Keratinocyte (primary cell): Measurements from ENCODE around the gene ZNF354B. TPM values are rescaled to one million over a fixed set of nuclear protein-coding genes. Genes with fewer than 3 reads are reported as not detected.
A peak's percentile ranks its signal among the peaks of the same experiment; 100 is the strongest.

Source experiments
- DNase-seq: peaks from one replicate; pipeline ENCODE4 v3.0.0-alpha.2; 2011; ENCODE audit warnings: low read depth, missing footprints, low spot score
- FAIRE-seq: peaks from 2 replicates; lab custom pipeline; 2011; peaks lifted over from hg19 to GRCh38; lab: Jason Lieb, UNC
- H2AFZ ChIP-seq: 2 replicates; pipeline ENCODE4 v1.6.0; 2012; ENCODE audit warnings: low read length, control low read depth, inconsistent platforms; ENCODE audit not compliant: control insufficient read depth
- H3K27ac ChIP-seq: 2 replicates; pipeline ENCODE4 v1.5.1; 2011; ENCODE audit warnings: low read length; ENCODE audit not compliant: control insufficient read depth, insufficient read depth
- H3K27me3 ChIP-seq: 3 replicates; pipeline ENCODE4 v1.6.0; 2011; ENCODE audit warnings: low read length; ENCODE audit not compliant: control insufficient read depth, insufficient read depth; ENCODE audit errors: extremely low read depth
- H3K36me3 ChIP-seq, 2 experiments: 2 replicates in 1 of 2; 3 replicates in 1 of 2; pipeline ENCODE4 v1.5.1; 2011; ENCODE audit warnings: low read length in 2 of 2, mild to moderate bottlenecking in 1 of 2; ENCODE audit not compliant: control insufficient read depth in 2 of 2, insufficient read depth in 2 of 2; ENCODE audit errors: extremely low read depth in 1 of 2
- H3K4me1 ChIP-seq: 3 replicates; pipeline ENCODE4 v1.5.1; 2011; ENCODE audit warnings: low read length; ENCODE audit not compliant: control insufficient read depth, insufficient read depth; ENCODE audit errors: extremely low read depth
- H3K4me2 ChIP-seq: 3 replicates; pipeline ENCODE4 v1.6.0; 2011; ENCODE audit warnings: low read depth, low read length; ENCODE audit not compliant: control insufficient read depth, insufficient read depth; ENCODE audit errors: extremely low read depth
- H3K4me3 ChIP-seq, 3 experiments: fragments of 200-600 bp in 1 of 3; sonication (generic) in 1 of 3; 2 replicates in 2 of 3; 3 replicates in 1 of 3; pipeline ENCODE4 v1.5.1; 2011 to 2016; ENCODE audit warnings: low read length in 3 of 3, mild to moderate bottlenecking in 3 of 3, control low read depth in 2 of 3, inconsistent platforms in 1 of 3, low read depth in 1 of 3, mixed read lengths in 1 of 3, mixed run types in 1 of 3, moderate library complexity in 1 of 3; ENCODE audit not compliant: control insufficient read depth in 2 of 3, insufficient read depth in 2 of 3; ENCODE audit errors: extremely low read depth in 1 of 3
- H3K79me2 ChIP-seq: 2 replicates; pipeline ENCODE4 v1.6.0; 2012; ENCODE audit warnings: low read length; ENCODE audit not compliant: control insufficient read depth, insufficient read depth
- H3K9ac ChIP-seq: 3 replicates; pipeline ENCODE4 v1.6.0; 2011; ENCODE audit warnings: low read length; ENCODE audit not compliant: control insufficient read depth, insufficient read depth; ENCODE audit errors: extremely low read depth
- H3K9me1 ChIP-seq: 3 replicates; pipeline ENCODE4 v1.6.0; 2011; ENCODE audit warnings: low read length; ENCODE audit not compliant: control insufficient read depth, insufficient read depth; ENCODE audit errors: extremely low read depth
- H3K9me3 ChIP-seq: 2 replicates; pipeline ENCODE4 v1.5.1; 2012; ENCODE audit warnings: low read depth, low read length; ENCODE audit not compliant: control insufficient read depth
- H4K20me1 ChIP-seq: 3 replicates; pipeline ENCODE4 v1.6.0; 2011; ENCODE audit warnings: low read length; ENCODE audit not compliant: control insufficient read depth, insufficient read depth; ENCODE audit errors: extremely low read depth
- EZH2 ChIP-seq: IDR thresholded peaks from one replicate; pipeline ENCODE4 v1.6.1; 2012; ENCODE audit warnings: inconsistent platforms, mild to moderate bottlenecking, low read length, moderate library complexity
- dilution Hi-C: fragments of 300-500 bp; cut with MboI; formaldehyde crosslinking; loops from one replicate; pipeline ENCODE4 v1.7.0; 2020; ENCODE audit warnings: low sequenced_read_pairs; ENCODE audit not compliant: extremely low pct_ligation_motif_present
- polyA plus RNA-seq, 5 experiments: library from polyadenylated mRNA; depleted of rRNA in 3 of 5; stranded (reverse) in 3 of 5; stranded (forward) in 1 of 5; unstranded in 1 of 5; fragments of >200 nt; gene quantifications; 1 replicate in 1 of 5; 2 replicates in 3 of 5; 3 replicates in 1 of 5; pipeline versions ENCODE4 v1.2.1 to v1.2.3, GENCODE V29; 2011 to 2012; ENCODE audit warnings: missing spikeins in 2 of 5, low read depth in 1 of 5, low replicate concordance in 1 of 5
- TF ChIP-seq, protein P1 (sequence below), 3 experiments: IDR thresholded peaks in 1 of 3; conservative IDR thresholded peaks in 1 of 3; optimal IDR thresholded peaks in 1 of 3; 2 replicates in 2 of 3; 3 replicates in 1 of 3; pipeline versions ENCODE3 to v1.5.1; 2011; ENCODE audit warnings: low read length in 3 of 3, mild to moderate bottlenecking in 3 of 3, moderate library complexity in 2 of 3, control low read depth in 1 of 3, inconsistent platforms in 1 of 3; ENCODE audit not compliant: insufficient read depth in 2 of 3; ENCODE audit errors: extremely low read depth in 1 of 3

ZNF354B gene
- polyA plus RNA-seq, 1 donor (not counting 4 experiments of a cell fraction or from before 2014, with no cell fraction given): 10.2 TPM

DNA sequence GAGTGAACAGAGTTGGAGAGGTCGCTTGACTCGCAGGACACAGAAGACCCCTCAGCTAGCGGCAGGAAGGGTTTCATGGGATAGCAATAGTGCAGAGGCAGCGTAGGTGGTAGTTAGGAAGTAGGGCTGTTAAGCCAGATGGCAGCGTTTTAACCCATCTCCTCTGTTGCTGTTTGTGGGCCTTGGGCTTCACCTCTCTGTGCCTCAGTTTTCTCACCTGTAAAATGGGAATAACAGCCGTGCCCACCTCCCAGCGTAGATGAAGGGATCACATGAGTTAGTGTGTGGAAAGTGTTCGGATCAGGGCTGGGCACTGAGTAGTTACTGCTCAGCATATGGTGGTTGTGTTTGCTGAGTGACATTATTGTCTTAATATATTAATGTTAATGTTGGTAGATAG lies 1.9 kb downstream of the ZNF354B start:
- dilution Hi-C loops: no loop called here
- Histone ChIP-seq H3K9ac (no peak overlapping the region), H3K4me3 (peak overlapping the region in 2 of 3 experiments; percentile 3 to 32), H2AFZ (no peak overlapping the region), H3K36me3 (peaks cover 4 to 11% of the 10 kb centered on the region in 2 experiments), H3K4me2 (peak overlapping the region; percentile 70), H4K20me1 (no peaks in the 10 kb centered on the region), H3K27me3 (no peaks in the 10 kb centered on the region), H3K4me1 (peaks cover 6% of the 10 kb centered on the region), H3K9me1 (no peaks in the 10 kb centered on the region), H3K27ac (no peak overlapping the region), H3K9me3 (peaks cover 2% of the 10 kb centered on the region), H3K79me2 (peaks cover 23% of the 10 kb centered on the region)
- DNase-seq (no peak), FAIRE-seq (no peak)
- TF ChIP-seq, protein P1, sequence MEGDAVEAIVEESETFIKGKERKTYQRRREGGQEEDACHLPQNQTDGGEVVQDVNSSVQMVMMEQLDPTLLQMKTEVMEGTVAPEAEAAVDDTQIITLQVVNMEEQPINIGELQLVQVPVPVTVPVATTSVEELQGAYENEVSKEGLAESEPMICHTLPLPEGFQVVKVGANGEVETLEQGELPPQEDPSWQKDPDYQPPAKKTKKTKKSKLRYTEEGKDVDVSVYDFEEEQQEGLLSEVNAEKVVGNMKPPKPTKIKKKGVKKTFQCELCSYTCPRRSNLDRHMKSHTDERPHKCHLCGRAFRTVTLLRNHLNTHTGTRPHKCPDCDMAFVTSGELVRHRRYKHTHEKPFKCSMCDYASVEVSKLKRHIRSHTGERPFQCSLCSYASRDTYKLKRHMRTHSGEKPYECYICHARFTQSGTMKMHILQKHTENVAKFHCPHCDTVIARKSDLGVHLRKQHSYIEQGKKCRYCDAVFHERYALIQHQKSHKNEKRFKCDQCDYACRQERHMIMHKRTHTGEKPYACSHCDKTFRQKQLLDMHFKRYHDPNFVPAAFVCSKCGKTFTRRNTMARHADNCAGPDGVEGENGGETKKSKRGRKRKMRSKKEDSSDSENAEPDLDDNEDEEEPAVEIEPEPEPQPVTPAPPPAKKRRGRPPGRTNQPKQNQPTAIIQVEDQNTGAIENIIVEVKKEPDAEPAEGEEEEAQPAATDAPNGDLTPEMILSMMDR (optimal IDR thresholded peaks at IDR 0.05 in 1 of 3, IDR thresholded peaks at IDR 0.05 in 1 of 3, conservative IDR thresholded peaks at IDR 0.05 in 1 of 3; ENCODE audit: extremely low read depth in 1 of 3, insufficient read depth in 2 of 3, low read length in 3 of 3): no peak
- no peak for TF ChIP-seq EZH2

DNA sequence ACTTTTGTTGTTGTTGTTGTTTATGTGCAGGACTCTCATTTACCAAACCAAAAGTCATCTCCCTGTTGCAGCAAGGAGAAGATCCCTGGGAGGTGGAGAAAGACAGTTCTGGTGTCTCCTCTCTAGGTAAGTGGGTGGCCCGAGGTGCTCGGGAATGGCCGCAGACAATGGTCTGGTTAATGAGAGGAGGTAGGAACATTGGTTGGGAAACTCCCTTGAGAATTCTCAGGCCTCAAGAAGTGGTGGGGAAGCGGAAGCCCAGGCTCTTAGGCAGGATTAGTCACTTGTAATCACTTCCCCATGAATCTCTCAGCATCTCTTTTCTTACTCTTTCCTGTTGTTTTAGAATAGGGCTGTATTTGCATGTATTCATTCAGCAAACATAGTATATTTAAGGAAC lies 7.2 kb downstream of the ZNF354B start:
- no peaks in the 10 kb centered on the region for H3K27me3 ChIP-seq
- H3K9me3 ChIP-seq: peaks cover 2% of the 10 kb centered on the region
- no peak overlapping the region for H3K4me2 ChIP-seq
- no peak overlapping the region for H3K9ac ChIP-seq
- no peak for TF ChIP-seq EZH2
- TF ChIP-seq, protein P1 (optimal IDR thresholded peaks at IDR 0.05 in 1 of 3, IDR thresholded peaks at IDR 0.05 in 1 of 3, conservative IDR thresholded peaks at IDR 0.05 in 1 of 3; ENCODE audit: extremely low read depth in 1 of 3, insufficient read depth in 2 of 3, low read length in 3 of 3): no peak
- no peak overlapping the region for H3K4me3 ChIP-seq
- H4K20me1 ChIP-seq: no peaks in the 10 kb centered on the region
- H3K36me3 ChIP-seq: peaks cover 21 to 26% of the 10 kb centered on the region in 2 experiments
- dilution Hi-C loops: no loop called here
- H2AFZ ChIP-seq: no peak overlapping the region
- DNase-seq (no peak), FAIRE-seq (no peak)
- peaks cover 16% of the 10 kb centered on the region for H3K79me2 ChIP-seq
- H3K27ac ChIP-seq: no peak overlapping the region
- H3K4me1 ChIP-seq: no peaks in the 10 kb centered on the region
- no peaks in the 10 kb centered on the region for H3K9me1 ChIP-seq
